ENCODE data around the gene TMEM179B. TPM values are rescaled to one million over a fixed set of nuclear protein-coding genes. Genes with fewer than 3 reads are reported as not detected.
"Not testable (repeated sequence)": the region's sequence is repeated elsewhere in the genome, so short reads cannot be mapped to it uniquely, and the experiment has no call there.

The TMEM179B gene
- polyA plus RNA-seq, 3 donors: 95.8 to 236 (median 220) TPM

GRCh38 chr11:62757846-62758788, 29.1 kb upstream of the TMEM179B start:
- intact Hi-C loops (cut with micrococcal nuclease): no loop called here
- Mint-ChIP-seq H3K4me3 (no peak overlapping the region), H3K4me1 (peaks cover 21% of the 10 kb centered on the region), H3K27ac (peak overlapping the region in 1 of 7 donors; percentile 25), H3K27me3 (ENCODE audit: low read depth in 3 of 3) (peaks cover 1 to 3% (median 2%) of the 10 kb centered on the region in 3 donors), H3K9me3 (no peaks in the 10 kb centered on the region), H3K36me3 (peaks cover 4 to 6% of the 10 kb centered on the region in 2 donors)
- WGBS (ENCODE audit: insufficient coverage): 92% methylated on average over 3 of the region's 9 CpGs
- Histone ChIP-seq H3K4me1 (ENCODE audit: control insufficient read depth in 1 of 2, insufficient read depth in 2 of 2, low read length in 2 of 2) (peaks cover 20 to 30% of the 10 kb centered on the region in 2 donors), H3K79me2 (ENCODE audit: insufficient read depth, low read length) (peaks cover 23% of the 10 kb centered on the region), H3K36me3 (replicated peaks in 1 of 2; ENCODE audit: control insufficient read depth in 1 of 2, insufficient read depth in 2 of 2, low read length in 2 of 2) (no peaks in the 10 kb centered on the region), H3K4me2 (replicated peaks; ENCODE audit: extremely low read depth, low read length, poor library complexity, severe bottlenecking) (no peak overlapping the region), H3K4me3 (replicated peaks in 1 of 3; ENCODE audit: low read depth in 2 of 3, low read length in 3 of 3) (no peak overlapping the region), H4K20me1 (ENCODE audit: insufficient read depth, low read length) (no peaks in the 10 kb centered on the region), H3K9me3 (replicated peaks in 1 of 2; ENCODE audit: control insufficient read depth in 1 of 2, insufficient read depth in 1 of 2, low read length in 2 of 2) (no peaks in the 10 kb centered on the region), H2AFZ (ENCODE audit: insufficient read depth, low read depth, low read length, poor library complexity, severe bottlenecking) (no peak overlapping the region), H3K9ac (ENCODE audit: insufficient read depth, low read length, poor library complexity, severe bottlenecking) (no peak overlapping the region), H3K27ac (ENCODE audit: low read depth in 1 of 2, low read length in 2 of 2) (no peak overlapping the region), H3K27me3 (ENCODE audit: control insufficient read depth in 2 of 2, insufficient read depth in 2 of 2, low read length in 2 of 2) (no peaks in the 10 kb centered on the region)
- no peak for TF ChIP-seq CTCF (IDR thresholded peaks at IDR 0.05)
- no peak for DNase-seq

- H4K20me1 ChIP-seq (ENCODE audit: insufficient read depth, low read length); DNase-seq; H3K27ac ChIP-seq (ENCODE audit: low read depth in 1 of 2, low read length in 2 of 2); H3K27me3 ChIP-seq (ENCODE audit: control insufficient read depth in 2 of 2, insufficient read depth in 2 of 2, low read length in 2 of 2); H3K9me3 ChIP-seq (replicated peaks in 1 of 2; ENCODE audit: control insufficient read depth in 1 of 2, insufficient read depth in 1 of 2, low read length in 2 of 2); H3K9ac ChIP-seq (ENCODE audit: insufficient read depth, low read length, poor library complexity, severe bottlenecking); H3K27me3 Mint-ChIP-seq (ENCODE audit: low read depth in 3 of 3); H3K9me3 Mint-ChIP-seq: not testable (repeated sequence)
- peaks cover 30% of the 10 kb centered on the region for H3K79me2 ChIP-seq (ENCODE audit: insufficient read depth, low read length)
- Mint-ChIP-seq H3K36me3 (peaks cover 15 to 28% of the 10 kb centered on the region in 2 donors), H3K4me1 (peaks cover 15% of the 10 kb centered on the region), H3K27ac (peak overlapping the region; percentile 41 to 90 (median 80)), H3K4me3 (peak overlapping the region; percentile 80 to 95)
- peak overlapping the region; percentile 9 to 93 (median 10) for H3K4me3 ChIP-seq (replicated peaks in 1 of 3; ENCODE audit: low read depth in 2 of 3, low read length in 3 of 3)
- peak overlapping the region; percentile 59 for H2AFZ ChIP-seq (ENCODE audit: insufficient read depth, low read depth, low read length, poor library complexity, severe bottlenecking)
- no CpG with 5 or more reads among the region's 9 CpGs for WGBS (ENCODE audit: insufficient coverage)
- peaks cover 6 to 20% of the 10 kb centered on the region in 2 donors for H3K36me3 ChIP-seq (replicated peaks in 1 of 2; ENCODE audit: control insufficient read depth in 1 of 2, insufficient read depth in 2 of 2, low read length in 2 of 2)
- H3K4me2 ChIP-seq (replicated peaks; ENCODE audit: extremely low read depth, low read length, poor library complexity, severe bottlenecking): peak overlapping the region; percentile 85
- H3K4me1 ChIP-seq (ENCODE audit: control insufficient read depth in 1 of 2, insufficient read depth in 2 of 2, low read length in 2 of 2): peaks cover 12 to 16% of the 10 kb centered on the region in 2 donors
- intact Hi-C loops (cut with micrococcal nuclease): loop anchor here in 1 of 2 donors (1.0 kb wide), 1 partner anchor 26 kb away; the partner anchor contains the start of gene TMEM179B
Observed at GRCh38 chr11:62760867-62761227, 26.4 kb upstream of the TMEM179B start.

Measured in CD14-positive monocyte (primary cell).